GM20431 (cell line): ENCODE results near the gene PER3.

Experiments
- in situ Hi-C: fragments of 300-500 bp; cut with MseI, MboI; formaldehyde crosslinking; loops from one replicate; pipeline ENCODE4 v1.15.0; 2020; ENCODE audit warnings: low sequenced_read_pairs; ENCODE audit not compliant: unreplicated experiment

Gene PER3

DNA sequence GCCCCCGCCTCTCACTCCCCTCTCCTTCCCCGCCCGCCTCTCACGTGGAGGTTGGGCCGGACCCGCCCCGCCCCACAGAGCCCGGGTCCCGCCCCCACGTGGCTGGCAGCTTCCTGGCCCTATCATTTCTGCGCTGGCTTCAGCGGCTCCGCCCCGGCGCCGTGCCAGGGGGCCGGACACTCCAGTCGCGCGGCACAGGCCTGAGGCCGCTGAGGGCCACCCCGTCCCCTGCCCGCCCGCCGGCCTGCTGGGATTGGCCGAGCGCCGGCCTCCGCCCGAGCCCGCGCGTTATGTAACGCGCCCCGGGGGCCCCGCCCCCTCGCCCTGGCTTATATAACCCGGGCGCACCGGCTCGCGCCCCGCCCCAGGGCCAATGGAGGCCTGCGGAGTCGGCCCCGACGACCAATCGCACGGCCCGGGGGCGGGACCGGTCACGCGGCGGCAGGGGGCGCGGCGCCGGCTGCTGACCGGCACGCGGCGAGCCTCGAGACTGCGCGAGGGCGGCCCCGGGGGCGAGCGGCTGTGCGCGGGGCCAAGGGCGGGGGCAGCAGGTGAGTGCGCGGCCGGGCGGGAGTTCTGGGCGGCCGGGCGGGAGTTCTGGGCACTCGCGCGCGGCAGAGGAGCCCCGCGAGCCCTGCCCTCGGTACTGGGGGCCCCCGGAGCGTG, at the start of gene PER3:
Gene PER3 (plus strand): TSS at position 466 of the 666 bp plus-strand sequence. CDS start 587 bp downstream, outside the sequence.
- in situ Hi-C loops = no loop called here

GRCh38 chr1:7738044-7738443, 46.0 kb upstream of the PER3 start:
- in situ Hi-C loops = no loop called here

DNA sequence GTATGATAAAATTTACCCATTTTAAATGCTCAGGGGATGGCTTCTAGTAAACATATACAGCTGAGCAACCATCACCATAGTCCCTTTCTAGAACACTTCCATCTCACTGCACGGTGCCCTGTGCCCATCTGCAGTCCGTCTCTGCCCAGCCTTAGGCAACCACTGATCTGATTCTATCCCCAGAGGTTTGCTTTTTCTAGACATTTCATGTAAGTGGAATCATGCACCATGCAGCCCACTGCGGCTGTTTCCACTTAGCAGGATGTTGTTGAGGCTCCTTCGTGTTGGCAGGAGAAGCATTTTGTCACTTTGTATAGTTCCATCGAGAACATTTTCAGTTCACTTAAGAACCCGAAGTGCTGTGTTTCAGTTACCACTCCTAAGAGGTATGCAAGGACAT, 40.7 kb upstream of the PER3 start:
- in situ Hi-C loops = loop anchor here (10.0 kb wide), 1 partner anchor 69 kb away; no protein-coding TSS in a partner anchor

DNA sequence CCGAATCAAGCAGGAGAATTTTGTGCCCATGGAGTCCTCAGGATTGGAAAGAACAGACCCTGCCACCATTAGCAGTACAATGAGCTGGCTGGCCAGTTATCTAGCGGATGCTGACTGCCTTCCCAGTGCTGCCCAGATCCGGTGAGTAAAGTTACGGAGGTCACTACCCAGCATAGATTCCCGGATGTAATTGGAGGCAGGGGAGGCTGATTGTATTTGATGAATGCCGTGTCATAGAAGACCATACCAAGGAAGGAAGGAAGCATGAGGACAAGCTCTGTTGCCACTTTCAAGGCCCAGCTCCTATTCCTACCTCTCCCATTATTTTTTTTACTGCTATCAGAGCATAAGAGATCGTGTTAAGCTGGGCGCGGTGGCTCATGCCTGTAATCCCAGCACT, 39.2 kb upstream of the PER3 start:
- in situ Hi-C loops = loop anchor here (10.0 kb wide), 1 partner anchor 70 kb away; no protein-coding TSS in a partner anchor

DNA sequence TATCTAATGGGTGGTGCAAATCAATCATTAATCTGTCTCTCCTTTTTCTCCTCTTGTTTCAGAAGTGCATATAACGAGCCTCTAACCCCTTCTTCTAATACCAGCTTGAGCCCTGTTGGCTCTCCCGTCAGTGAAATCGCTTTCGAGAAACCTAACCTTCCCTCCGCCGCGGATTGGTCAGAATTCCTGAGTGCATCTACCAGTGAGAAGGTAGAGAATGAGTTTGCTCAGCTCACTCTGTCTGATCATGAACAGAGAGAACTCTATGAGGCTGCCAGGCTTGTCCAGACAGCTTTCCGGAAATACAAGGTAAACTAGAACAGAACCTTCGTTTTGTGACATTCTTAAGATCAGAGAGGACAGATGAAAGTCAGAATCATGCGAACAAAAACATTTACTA, 38.3 kb upstream of the PER3 start:
- in situ Hi-C loops = loop anchor here (10.0 kb wide), 1 partner anchor 71 kb away; no protein-coding TSS in a partner anchor

DNA sequence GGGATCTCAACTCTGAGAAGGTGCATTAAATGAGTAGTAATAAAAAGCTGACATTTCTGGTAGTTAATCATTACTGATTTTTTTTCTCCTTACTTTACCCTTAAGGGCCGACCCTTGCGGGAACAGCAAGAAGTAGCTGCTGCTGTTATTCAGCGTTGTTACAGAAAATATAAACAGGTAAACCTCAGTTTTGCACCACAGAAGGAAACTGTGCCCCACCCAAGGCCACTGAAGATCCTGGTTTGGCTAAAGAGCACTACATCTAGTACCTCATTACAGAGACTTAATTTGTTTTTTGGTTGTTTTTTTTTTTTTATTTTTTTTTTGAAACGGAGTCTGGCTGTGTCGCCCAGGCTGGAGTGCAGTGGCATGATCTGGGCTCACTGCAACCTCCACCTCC, 36.5 kb upstream of the PER3 start:
- in situ Hi-C loops = loop anchor here (10.0 kb wide), 1 partner anchor 73 kb away; no protein-coding TSS in a partner anchor

DNA sequence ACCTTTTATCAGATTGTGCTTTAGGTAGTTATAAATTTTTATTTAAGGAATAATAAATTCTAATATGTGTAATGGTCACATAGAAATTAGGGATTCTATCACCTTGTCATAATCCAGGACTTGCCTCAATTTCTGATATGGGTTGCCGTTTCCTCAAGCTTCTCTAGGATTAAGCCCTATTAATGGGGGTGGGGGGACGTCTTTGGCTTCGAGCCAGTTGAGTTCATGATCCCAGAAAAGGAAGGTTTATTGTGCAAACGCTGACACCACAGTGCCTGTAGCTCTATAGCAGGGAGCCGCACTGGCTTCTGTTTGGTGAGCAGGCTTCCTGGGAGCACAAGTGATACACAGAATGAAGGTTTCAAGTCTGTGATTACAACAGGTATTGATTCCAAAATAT, 35.0 kb upstream of the PER3 start:
- in situ Hi-C loops = loop anchor here (10.0 kb wide), 1 partner anchor 74 kb away; no protein-coding TSS in a partner anchor

GRCh38 chr1:7751174-7751573, 32.9 kb upstream of the PER3 start:
- in situ Hi-C loops = no loop called here

- in situ Hi-C loops = no loop called here
These were observed 31.3 kb upstream of the PER3 start for GRCh38 chr1:7752512-7753417.

- in situ Hi-C loops = no loop called here
These were observed 30.4 kb upstream of the PER3 start for GRCh38 chr1:7753641-7754040.

DNA sequence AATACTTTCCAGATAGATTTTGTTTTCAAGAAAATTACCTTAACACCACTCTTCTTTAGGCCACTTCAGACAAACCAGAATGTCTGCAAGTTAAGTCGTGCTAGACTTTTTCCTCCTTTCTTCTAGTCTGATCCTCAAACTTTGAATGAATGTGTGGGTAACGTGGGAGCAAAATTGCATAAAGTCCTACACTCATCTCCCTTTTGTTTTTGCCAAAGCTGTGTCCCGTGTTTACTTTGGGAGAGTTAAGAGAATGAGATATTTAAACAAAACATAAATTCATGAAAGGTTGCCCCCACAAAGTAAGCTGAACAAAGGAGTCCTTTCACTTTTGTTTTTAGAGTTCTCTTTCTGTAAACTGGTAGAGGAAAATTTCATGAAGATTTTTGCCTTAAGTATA, 29.9 kb upstream of the PER3 start:
- in situ Hi-C loops = no loop called here

- in situ Hi-C loops = no loop called here
These were observed 28.6 kb upstream of the PER3 start for GRCh38 chr1:7755448-7755847.

DNA sequence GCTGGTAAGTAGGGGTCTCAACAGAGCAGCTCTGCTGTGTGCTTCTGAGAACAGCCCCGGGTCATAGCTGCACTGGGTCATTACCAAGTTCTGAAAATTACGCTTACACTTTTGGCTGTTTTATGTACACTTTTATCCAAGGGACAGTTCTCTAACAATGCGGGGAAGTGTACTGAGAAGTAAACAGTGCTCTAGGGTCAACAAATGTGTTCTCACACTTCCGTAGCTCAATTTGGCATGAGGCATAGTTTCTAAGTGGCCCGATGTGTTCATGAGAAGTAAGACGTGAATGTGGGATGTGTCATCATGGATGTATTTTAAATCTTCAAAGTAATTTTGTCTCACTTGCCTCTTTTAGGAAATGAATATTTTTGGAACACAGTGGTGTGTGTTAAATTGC, 23.8 kb upstream of the PER3 start:
- in situ Hi-C loops = no loop called here

GRCh38 chr1:7761103-7761502, 23.0 kb upstream of the PER3 start:
- in situ Hi-C loops = no loop called here

GRCh38 chr1:7767176-7767575, 16.9 kb upstream of the PER3 start:
- in situ Hi-C loops = no loop called here

GRCh38 chr1:7768583-7768982, 15.5 kb upstream of the PER3 start:
- in situ Hi-C loops = no loop called here

- in situ Hi-C loops = no loop called here
These were observed 14.2 kb upstream of the PER3 start for GRCh38 chr1:7769673-7770412.

DNA sequence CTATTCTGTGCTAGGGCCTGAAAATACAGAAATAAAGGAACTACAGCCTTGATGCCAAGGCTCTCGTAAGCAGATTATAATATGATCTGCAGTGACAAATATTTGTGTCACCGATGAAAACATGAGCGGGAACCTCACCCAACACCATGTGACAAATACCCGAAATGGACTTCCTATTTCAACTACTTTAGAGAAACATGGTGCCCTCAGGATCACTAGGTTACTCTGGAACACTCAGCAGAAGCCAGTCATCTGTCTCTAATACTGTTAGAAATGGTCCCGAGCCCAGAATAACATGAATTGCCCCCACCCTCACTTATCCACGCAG, 13.5 kb upstream of the PER3 start:
- in situ Hi-C loops = no loop called here

GRCh38 chr1:7770997-7771822, 12.9 kb upstream of the PER3 start, which contains the start of gene VAMP3:
VAMP3 (plus strand) TSS chr1:7771296; CDS start chr1:7771384, 88 bp downstream.
- in situ Hi-C loops = no loop called here
